ENCODE measurements around the gene DRG1.

DRG1 gene

GRCh38 chr22:31446767-31447166 lies 47.4 kb downstream of the DRG1 start:
- H3K4me3 ChIP-seq (ENCODE audit: low read depth, low read length) = no peak overlapping the region
- TF ChIP-seq CTCF (IDR thresholded peaks at IDR 0.05; ENCODE audit: low read depth, low read length) = no peak
- no peak for DNase-seq (ENCODE audit: low read depth, low spot score)
- in situ Hi-C loops (cut with HindIII; ENCODE audit: low sequenced_read_pairs) = no loop called here

DNA sequence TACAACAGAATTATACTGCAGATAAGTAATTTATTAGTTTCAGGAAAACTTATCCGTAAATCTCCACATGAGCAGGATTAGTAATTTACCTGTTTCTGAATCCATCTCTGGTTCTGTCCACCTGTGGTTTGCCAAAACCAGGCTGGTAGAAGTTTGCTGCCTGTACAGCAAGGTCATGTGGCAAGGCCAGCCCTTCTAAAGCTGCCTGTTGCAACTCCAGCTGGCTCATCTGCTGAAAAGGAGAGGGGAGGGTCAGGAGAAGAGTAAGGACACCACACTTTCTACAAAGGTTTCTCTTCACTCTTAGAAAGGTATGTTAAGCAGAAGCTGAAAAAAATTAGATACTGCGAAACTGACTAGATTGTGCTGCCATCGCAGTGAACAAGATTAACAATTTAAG lies 47.9 kb downstream of the DRG1 start:
- no peak for TF ChIP-seq CTCF (IDR thresholded peaks at IDR 0.05; ENCODE audit: low read depth, low read length)
- in situ Hi-C loops (cut with HindIII; ENCODE audit: low sequenced_read_pairs) = no loop called here
- DNase-seq (ENCODE audit: low read depth, low spot score) = no peak
- H3K4me3 ChIP-seq (ENCODE audit: low read depth, low read length) = no peak overlapping the region

DNA sequence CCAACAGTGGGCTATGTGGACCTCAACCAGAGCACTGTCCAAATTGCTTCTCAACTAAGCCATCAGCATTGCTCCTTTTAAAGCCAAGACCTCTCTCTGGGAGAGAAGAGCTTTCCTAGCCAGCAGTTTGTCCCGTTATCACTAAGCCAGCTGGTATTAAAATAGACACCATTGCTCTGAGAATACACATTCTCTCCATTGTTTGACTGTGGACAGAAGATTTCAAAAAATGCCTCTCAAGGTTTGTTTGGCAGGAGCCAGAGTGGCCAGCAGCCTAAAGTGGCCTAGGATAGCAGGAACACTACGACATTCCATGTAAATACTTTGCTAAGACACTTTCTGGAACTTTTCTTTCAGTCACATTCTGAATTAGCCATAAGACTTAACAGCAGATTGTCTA lies 49.0 kb downstream of the DRG1 start:
- no peak for DNase-seq (ENCODE audit: low read depth, low spot score)
- H3K4me3 ChIP-seq (ENCODE audit: low read depth, low read length) = no peak overlapping the region
- in situ Hi-C loops (cut with HindIII; ENCODE audit: low sequenced_read_pairs) = no loop called here
- no peak for TF ChIP-seq CTCF (IDR thresholded peaks at IDR 0.05; ENCODE audit: low read depth, low read length)

DNA sequence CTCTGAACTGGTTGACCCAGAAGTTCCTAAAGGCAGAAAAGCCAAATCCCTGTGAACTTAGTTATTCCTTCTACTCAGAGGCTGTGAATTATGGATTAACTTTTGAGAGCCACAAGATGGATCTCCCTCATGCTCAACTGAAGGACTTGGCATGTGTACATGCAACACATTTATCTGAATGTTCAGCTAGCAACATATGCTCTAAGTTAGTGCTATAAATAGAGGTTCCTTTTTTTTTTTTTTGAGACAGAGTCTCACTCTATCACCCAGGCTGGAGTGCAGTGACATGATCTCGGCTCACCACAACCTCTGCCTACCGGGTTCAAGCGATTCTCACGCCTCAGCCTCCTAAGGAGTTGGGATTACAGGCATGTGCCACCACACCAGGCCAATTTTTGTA lies 50.1 kb downstream of the DRG1 start:
- TF ChIP-seq CTCF (IDR thresholded peaks at IDR 0.05; ENCODE audit: low read depth, low read length) = no peak
- in situ Hi-C loops (cut with HindIII; ENCODE audit: low sequenced_read_pairs) = no loop called here
- no peak for DNase-seq (ENCODE audit: low read depth, low spot score)
- H3K4me3 ChIP-seq (ENCODE audit: low read depth, low read length) = no peak overlapping the region

GRCh38 chr22:31451709-31452571 lies 52.5 kb downstream of the DRG1 start:
- TF ChIP-seq CTCF (IDR thresholded peaks at IDR 0.05; ENCODE audit: low read depth, low read length) = peak; percentile 70
- in situ Hi-C loops (cut with HindIII; ENCODE audit: low sequenced_read_pairs) = no loop called here
- no peak overlapping the region for H3K4me3 ChIP-seq (ENCODE audit: low read depth, low read length)
- peak; percentile 43 for DNase-seq (ENCODE audit: low read depth, low spot score)

DNA sequence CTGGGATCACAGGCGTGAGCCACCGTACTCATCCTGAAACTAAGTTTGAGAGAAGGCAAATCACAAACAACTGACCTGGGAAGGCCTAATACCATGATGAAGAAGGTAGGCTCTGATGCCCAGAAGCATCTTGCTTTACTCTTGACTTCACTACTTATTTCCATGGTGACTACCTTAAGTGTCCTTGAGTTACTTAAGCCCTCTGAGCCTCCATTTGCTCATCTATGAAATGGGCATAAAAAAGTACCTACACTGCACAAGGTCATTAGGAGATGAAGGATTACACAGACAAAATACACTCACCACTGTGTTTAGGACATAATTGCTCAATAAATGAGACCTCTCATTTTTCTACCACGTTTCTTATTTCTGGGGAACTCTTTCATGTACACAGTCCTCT lies 62.3 kb downstream of the DRG1 start:
- DNase-seq (ENCODE audit: low read depth, low spot score) = no peak
- in situ Hi-C loops (cut with HindIII; ENCODE audit: low sequenced_read_pairs) = no loop called here
- TF ChIP-seq CTCF (IDR thresholded peaks at IDR 0.05; ENCODE audit: low read depth, low read length) = no peak
- no peak overlapping the region for H3K4me3 ChIP-seq (ENCODE audit: low read depth, low read length)

Measured in astrocyte of the spinal cord (primary cell).